HepG2 (cell line): Measurements from ENCODE around the gene SEMA3E. TPM values are rescaled to one million over a fixed set of nuclear protein-coding genes. Genes with fewer than 3 reads are reported as not detected.

Experiments used
- ATAC-seq: fragments of 200-7000 bp; cut with Tn5 transposase; 3 replicates; pipeline ENCODE4 v1.9.1; 2020; ENCODE audit warnings: mild to moderate bottlenecking, moderate library complexity
- BruUV-seq: library from RNA; stranded (reverse); fragments of 400-500 nt; replicated peaks from 2 replicates; lab custom pipeline; 2021; lab: Mats Ljungman, UMichigan
- CTCF ChIA-PET: fragments of 300-600 bp; formaldehyde crosslinking; extraction: SDS; loops from one replicate; lab custom pipeline; 2021; ENCODE audit warnings: low total read pairs, inconsistent platforms, low intra/inter-chr PET ratio; lab: Yijun Ruan, JAX
- POLR2A ChIA-PET: fragments of 350-600 bp; sonication (Branson Sonifier 250); formaldehyde crosslinking; loops from one replicate; lab custom pipeline; 2020; ENCODE audit warnings: antibody characterized with exemption, inconsistent platforms; lab: Yijun Ruan, JAX
- DNase-seq: peaks from one replicate; pipeline ENCODE4 v3.0.0-alpha.2; 2015; ENCODE audit warnings: low spot score
- FAIRE-seq: peaks from 3 replicates; lab custom pipeline; 2011; peaks lifted over from hg19 to GRCh38; lab: Jason Lieb, UNC
- H2AFZ ChIP-seq: one replicate; pipeline ENCODE4 v1.6.1; 2011; ENCODE audit warnings: low read length, inconsistent platforms
- H3K27ac ChIP-seq: fragments of 300-600 bp; 3 replicates; pipeline ENCODE4 v1.8.0; 2011; ENCODE audit warnings: mixed run types, mild to moderate bottlenecking, mixed read lengths, low read length, inconsistent platforms; ENCODE audit not compliant: insufficient read depth; ENCODE audit errors: extremely low read length
- H3K27me3 ChIP-seq, 2 experiments: fragments of 200-600 bp in 1 of 2; 2 replicates in 1 of 2; 3 replicates in 1 of 2; pipeline versions ENCODE4 v1.6.0 to v1.8.0; 2011; ENCODE audit warnings: low read length in 2 of 2, mild to moderate bottlenecking in 2 of 2, moderate library complexity in 2 of 2, inconsistent platforms in 1 of 2; ENCODE audit not compliant: insufficient read depth in 2 of 2, control insufficient read depth in 1 of 2
- H3K36me3 ChIP-seq, 2 experiments: fragments of 200-600 bp in 1 of 2; replicated peaks in 1 of 2; 2 replicates in 1 of 2; 3 replicates in 1 of 2; pipeline versions ENCODE4 v1.5.1 to v1.8.0; 2011; ENCODE audit warnings: low read length in 2 of 2, inconsistent platforms in 1 of 2; ENCODE audit not compliant: insufficient read depth in 2 of 2, control insufficient read depth in 1 of 2
- H3K4me1 ChIP-seq: 2 replicates; pipeline ENCODE4 v1.5.1; 2012; ENCODE audit warnings: low read length, inconsistent platforms; ENCODE audit not compliant: insufficient read depth
- H3K4me2 ChIP-seq: 2 replicates; pipeline ENCODE4 v1.6.0; 2011; ENCODE audit warnings: low read depth, low read length, inconsistent platforms
- H3K4me3 ChIP-seq, 3 experiments: fragments of 200-600 bp in 1 of 3; sonication (generic), shearing (Covaris generic) in 1 of 3; replicated peaks in 1 of 3; 2 replicates each; pipeline ENCODE4 v1.5.1; 2011 to 2016; ENCODE audit warnings: low read length in 3 of 3, inconsistent platforms in 2 of 3, low read depth in 2 of 3, mild to moderate bottlenecking in 2 of 3, control low read depth in 1 of 3, mixed read lengths in 1 of 3; ENCODE audit not compliant: insufficient read depth in 1 of 3
- H3K79me2 ChIP-seq: one replicate; pipeline ENCODE4 v1.6.1; 2011; ENCODE audit warnings: low read length, inconsistent platforms; ENCODE audit not compliant: insufficient read depth
- H3K9ac ChIP-seq: 2 replicates; pipeline ENCODE4 v1.6.0; 2011; ENCODE audit warnings: mild to moderate bottlenecking, low read depth, low read length, inconsistent platforms; ENCODE audit not compliant: insufficient read depth
- H3K9me3 ChIP-seq: 2 replicates; pipeline ENCODE4 v1.5.1; 2012; ENCODE audit warnings: mild to moderate bottlenecking, low read length
- H4K20me1 ChIP-seq: 2 replicates; pipeline ENCODE4 v1.6.0; 2011; ENCODE audit warnings: inconsistent platforms, mild to moderate bottlenecking, low read length, moderate library complexity; ENCODE audit not compliant: insufficient read depth
- MTA3 ChIP-seq: sonication (generic); formaldehyde crosslinking; IDR thresholded peaks from 2 replicates; pipeline ENCODE4 v1.4.0; 2020; ENCODE audit warnings: missing genetic modification reagents
- THRA ChIP-seq: sonication (generic); formaldehyde crosslinking; IDR thresholded peaks from 2 replicates; pipeline ENCODE4 v1.4.0; 2020; ENCODE audit warnings: missing genetic modification reagents, borderline replicate concordance
- ZNF17 ChIP-seq: sonication (generic); formaldehyde crosslinking; IDR thresholded peaks from 2 replicates; pipeline ENCODE4 v1.5.0; 2020; ENCODE audit warnings: mild to moderate bottlenecking, missing genetic modification reagents
- ZNF225 ChIP-seq: sonication (generic); formaldehyde crosslinking; IDR thresholded peaks from 2 replicates; pipeline ENCODE4 v1.4.0; 2020; ENCODE audit warnings: mild to moderate bottlenecking, missing genetic modification reagents
- ZNF263 ChIP-seq: sonication (generic); formaldehyde crosslinking; IDR thresholded peaks from 2 replicates; pipeline ENCODE4 v1.4.0; 2020; ENCODE audit warnings: missing genetic modification reagents
- ZNF30 ChIP-seq: sonication (generic); formaldehyde crosslinking; IDR thresholded peaks from 2 replicates; pipeline ENCODE4 v1.5.0; 2020; ENCODE audit warnings: mild to moderate bottlenecking, missing genetic modification reagents
- ZNF609 ChIP-seq: sonication (generic); formaldehyde crosslinking; IDR thresholded peaks from 2 replicates; pipeline ENCODE4 v1.4.0; 2020; ENCODE audit warnings: mild to moderate bottlenecking, missing genetic modification reagents, borderline replicate concordance
- ZNF678 ChIP-seq: sonication (generic); formaldehyde crosslinking; IDR thresholded peaks from 2 replicates; pipeline ENCODE4 v1.4.0; 2020; ENCODE audit warnings: mild to moderate bottlenecking, missing genetic modification reagents
- ZNF83 ChIP-seq: sonication (generic); formaldehyde crosslinking; IDR thresholded peaks from 2 replicates; pipeline ENCODE4 v1.4.0; 2020; ENCODE audit warnings: missing genetic modification reagents, mild to moderate bottlenecking, borderline replicate concordance
- ZNF891 ChIP-seq: sonication (generic); formaldehyde crosslinking; IDR thresholded peaks from 2 replicates; pipeline ENCODE4 v1.5.0; 2020; ENCODE audit warnings: mild to moderate bottlenecking, missing genetic modification reagents
- WGBS: methylation state at CpG from one replicate; pipeline ENCODE4 v1.1.6; 2017; ENCODE audit warnings: low lambda C conversion rate; 5-methylcytosine and 5-hydroxymethylcytosine counted together
- in situ Hi-C: cut with HindIII; loops from 2 replicates; pipeline ENCODE4 v1.10.0; 2017; ENCODE audit warnings: low pct_unique_long_range_greater_than_20kb; ENCODE audit not compliant: extremely low pct_ligation_motif_present
- intact Hi-C: fragments of 100-400 bp; cut with micrococcal nuclease; formaldehyde crosslinking; loops from one replicate; pipeline ENCODE4 v1.10.0; 2022; ENCODE audit not compliant: unreplicated experiment
- polyA plus RNA-seq, 8 experiments: library from polyadenylated mRNA; depleted of rRNA in 3 of 8; stranded (reverse) in 7 of 8; unstranded in 1 of 8; fragments of >200 nt; fragmentation: Illumina TruSeq in 4 of 8; extraction: Trizol in 4 of 8; gene quantifications; 2 replicates each; pipeline versions ENCODE4 v1.2.1 to v1.2.3, GENCODE V29; 2011 to 2016; ENCODE audit warnings: low read depth in 4 of 8, missing spikeins in 1 of 8, mixed read lengths in 1 of 8; ENCODE audit not compliant: insufficient read depth in 1 of 8
- total RNA-seq, 5 experiments: library from RNA; depleted of rRNA; stranded (reverse); fragments of >200 nt; fragmentation: Illumina TruSeq; extraction: Trizol; gene quantifications; 2 replicates each; pipeline ENCODE4 v1.2.3, GENCODE V29; 2016; ENCODE audit warnings: low read depth in 1 of 5
- TF ChIP-seq, protein P1 (sequence below): IDR thresholded peaks from 2 replicates; pipeline ENCODE4 v1.4.0; 2020; ENCODE audit warnings: mild to moderate bottlenecking, missing genetic modification reagents

Gene SEMA3E
- total and polyA plus RNA-seq, 2 of the 13 experiments (the other 11 are each of a cell fraction or from before 2014, with no cell fraction given), result not detected

DNA sequence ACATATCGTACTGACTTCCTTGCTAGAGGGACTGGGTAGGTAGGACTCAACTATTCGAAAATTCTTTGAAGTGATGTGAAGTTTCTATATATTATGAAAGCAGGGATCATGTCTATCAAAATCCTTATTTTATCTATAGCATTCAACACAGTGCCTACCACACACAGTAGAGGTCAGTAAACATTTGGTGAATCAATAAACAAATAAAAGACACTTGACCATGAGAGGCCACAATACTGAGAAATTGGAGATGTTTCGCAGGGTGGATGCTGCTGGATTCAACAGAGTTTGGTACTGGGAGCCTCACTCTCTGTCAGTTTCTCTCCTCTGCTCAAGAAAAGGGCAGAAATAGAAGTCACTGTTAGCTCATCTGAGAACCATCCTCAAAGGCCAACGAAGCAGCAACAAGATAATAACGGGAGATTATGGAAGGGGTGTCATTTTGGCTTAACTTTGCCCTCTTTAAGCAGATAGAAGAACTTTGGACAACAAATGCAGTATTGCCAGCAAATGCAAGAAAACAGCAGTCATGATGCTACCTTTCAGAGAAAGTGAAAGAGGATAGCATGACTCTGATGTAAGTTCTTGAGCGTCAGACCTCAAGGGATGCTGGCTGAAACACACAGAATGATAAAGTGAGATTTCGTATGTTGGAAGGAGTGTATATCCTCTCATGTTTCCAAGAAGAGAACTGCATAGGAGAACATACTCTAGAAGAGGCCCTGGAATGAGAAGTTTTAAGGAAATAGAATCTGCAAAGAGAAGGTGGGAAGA lies 107.6 kb downstream of the SEMA3E start:
- DNase-seq (no peak), FAIRE-seq (no peak), ATAC-seq (no peak)
- Histone ChIP-seq H3K9me3 (no peaks in the 10 kb centered on the region), H3K4me1 (no peaks in the 10 kb centered on the region), H3K27ac (no peak overlapping the region), H3K79me2 (no peaks in the 10 kb centered on the region), H4K20me1 (no peaks in the 10 kb centered on the region), H2AFZ (no peak overlapping the region), H3K9ac (no peak overlapping the region), H3K4me2 (no peak overlapping the region), H3K4me3 (no peak overlapping the region), H3K27me3 (no peaks in the 10 kb centered on the region), H3K36me3 (no peaks in the 10 kb centered on the region)
- ChIA-PET CTCF (no interaction called here), POLR2A (no interaction called here)
- in situ Hi-C loops (no loop called here), intact Hi-C loops (no loop called here)
- WGBS, result 24% methylated on average over 7 of the region's 7 CpGs
- BruUV-seq, result no TSS peak
- TF ChIP-seq THRA (no peak), ZNF609 (no peak), ZNF83 (no peak), ZNF678 (CRISPR knock-in tag) (no peak), ZNF891 (CRISPR knock-in tag) (no peak), MTA3 (CRISPR knock-in tag) (no peak), ZNF225 (CRISPR knock-in tag) (no peak), ZNF17 (CRISPR knock-in tag) (no peak), ZNF263 (CRISPR knock-in tag) (no peak), ZNF30 (CRISPR knock-in tag) (no peak)
- TF ChIP-seq, protein P1, sequence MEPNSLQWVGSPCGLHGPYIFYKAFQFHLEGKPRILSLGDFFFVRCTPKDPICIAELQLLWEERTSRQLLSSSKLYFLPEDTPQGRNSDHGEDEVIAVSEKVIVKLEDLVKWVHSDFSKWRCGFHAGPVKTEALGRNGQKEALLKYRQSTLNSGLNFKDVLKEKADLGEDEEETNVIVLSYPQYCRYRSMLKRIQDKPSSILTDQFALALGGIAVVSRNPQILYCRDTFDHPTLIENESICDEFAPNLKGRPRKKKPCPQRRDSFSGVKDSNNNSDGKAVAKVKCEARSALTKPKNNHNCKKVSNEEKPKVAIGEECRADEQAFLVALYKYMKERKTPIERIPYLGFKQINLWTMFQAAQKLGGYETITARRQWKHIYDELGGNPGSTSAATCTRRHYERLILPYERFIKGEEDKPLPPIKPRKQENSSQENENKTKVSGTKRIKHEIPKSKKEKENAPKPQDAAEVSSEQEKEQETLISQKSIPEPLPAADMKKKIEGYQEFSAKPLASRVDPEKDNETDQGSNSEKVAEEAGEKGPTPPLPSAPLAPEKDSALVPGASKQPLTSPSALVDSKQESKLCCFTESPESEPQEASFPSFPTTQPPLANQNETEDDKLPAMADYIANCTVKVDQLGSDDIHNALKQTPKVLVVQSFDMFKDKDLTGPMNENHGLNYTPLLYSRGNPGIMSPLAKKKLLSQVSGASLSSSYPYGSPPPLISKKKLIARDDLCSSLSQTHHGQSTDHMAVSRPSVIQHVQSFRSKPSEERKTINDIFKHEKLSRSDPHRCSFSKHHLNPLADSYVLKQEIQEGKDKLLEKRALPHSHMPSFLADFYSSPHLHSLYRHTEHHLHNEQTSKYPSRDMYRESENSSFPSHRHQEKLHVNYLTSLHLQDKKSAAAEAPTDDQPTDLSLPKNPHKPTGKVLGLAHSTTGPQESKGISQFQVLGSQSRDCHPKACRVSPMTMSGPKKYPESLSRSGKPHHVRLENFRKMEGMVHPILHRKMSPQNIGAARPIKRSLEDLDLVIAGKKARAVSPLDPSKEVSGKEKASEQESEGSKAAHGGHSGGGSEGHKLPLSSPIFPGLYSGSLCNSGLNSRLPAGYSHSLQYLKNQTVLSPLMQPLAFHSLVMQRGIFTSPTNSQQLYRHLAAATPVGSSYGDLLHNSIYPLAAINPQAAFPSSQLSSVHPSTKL (CRISPR knock-in tag), result no peak
